Measurements from ENCODE around the gene TSPYL4.

Gene TSPYL4

GRCh38 chr6:116221911-116222310, 32.0 kb downstream of the TSPYL4 start:
- no peak for DNase-seq

GRCh38 chr6:116221067-116221466, 32.8 kb downstream of the TSPYL4 start:
- no peak for DNase-seq

GRCh38 chr6:116218866-116219265, 35.0 kb downstream of the TSPYL4 start:
- no peak for DNase-seq

- peak; percentile 46 for DNase-seq
Observed at GRCh38 chr6:116218172-116218633, 35.7 kb downstream of the TSPYL4 start.

GRCh38 chr6:116217069-116217468, 36.8 kb downstream of the TSPYL4 start:
- peak; percentile 83 for DNase-seq

- no peak for DNase-seq
Observed at GRCh38 chr6:116215414-116215813, 38.5 kb downstream of the TSPYL4 start.

- DNase-seq, result no peak
Observed at GRCh38 chr6:116214681-116215080, 39.2 kb downstream of the TSPYL4 start.

- no peak for DNase-seq
Observed at GRCh38 chr6:116210750-116211425, 43.0 kb downstream of the TSPYL4 start.

GRCh38 chr6:116210316-116210715, 43.6 kb downstream of the TSPYL4 start:
- DNase-seq, result no peak

GRCh38 chr6:116208056-116208785, 45.7 kb downstream of the TSPYL4 start:
- DNase-seq, result no peak

GRCh38 chr6:116206231-116206903, 47.5 kb downstream of the TSPYL4 start:
- no peak for DNase-seq

- no peak for DNase-seq
Observed at GRCh38 chr6:116205281-116205680, 48.6 kb downstream of the TSPYL4 start.

- DNase-seq, result no peak
Observed at GRCh38 chr6:116201538-116201937, 52.3 kb downstream of the TSPYL4 start.

- no peak for DNase-seq
Observed at GRCh38 chr6:116200619-116201249, 53.1 kb downstream of the TSPYL4 start.

Measured in eye (tissue), 1 donor.